Measurements from ENCODE around the gene ACRV1. TPM values are rescaled to one million over a fixed set of nuclear protein-coding genes. Genes with fewer than 3 reads are reported as not detected.

The ACRV1 gene
- total RNA-seq, 1 experiment from 2014 or later, result 0.26 TPM

DNA sequence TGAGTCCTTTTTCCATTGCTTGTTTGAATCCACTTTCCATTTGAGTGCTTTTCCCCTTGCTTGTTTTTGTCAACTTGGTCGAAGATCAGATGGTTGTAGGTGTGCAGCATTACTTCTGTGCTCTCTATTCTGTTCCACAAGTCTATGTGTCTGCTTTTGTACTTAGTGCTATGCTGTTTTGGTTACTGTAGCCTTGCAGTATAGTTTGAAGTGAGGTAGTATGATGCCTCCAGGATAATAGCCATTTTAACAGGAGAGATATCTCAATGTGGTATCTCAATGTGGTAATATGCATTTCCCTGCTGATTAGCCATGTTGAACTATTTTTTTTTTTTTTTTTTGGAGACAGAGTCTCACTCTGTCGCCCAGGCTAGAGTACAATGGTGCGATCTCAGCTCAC is 16.7 kb downstream of the ACRV1 start:
- POLR2A ChIA-PET, result no interaction called here
- BruUV-seq (replicated peaks), result no TSS peak
- H3K36me3 ChIP-seq (ENCODE audit: control insufficient read depth, insufficient read depth, low read length), result no peaks in the 10 kb centered on the region
- H3K9me3 ChIP-seq (ENCODE audit: control insufficient read depth, insufficient read depth, low read depth, low read length), result no peaks in the 10 kb centered on the region
- no peak for ATAC-seq
- in situ Hi-C loops (cut with HindIII; ENCODE audit: low pct_unique_long_range_greater_than_20kb, low sequenced_read_pairs), result no loop called here
- intact Hi-C loops (cut with micrococcal nuclease; ENCODE audit: unreplicated experiment), result no loop called here
- CTCF ChIA-PET, result no interaction called here
- no peak for DNase-seq (ENCODE audit: low read depth, low spot score)
- H3K27me3 ChIP-seq (ENCODE audit: control insufficient read depth, insufficient read depth, low read length), result no peaks in the 10 kb centered on the region
- no peaks in the 10 kb centered on the region for H3K4me1 ChIP-seq (ENCODE audit: control insufficient read depth, insufficient read depth, low read length)
- no peak overlapping the region for H3K27ac ChIP-seq (ENCODE audit: low read length)
- no peak for TF ChIP-seq TCF7L2 (IDR thresholded peaks at IDR 0.05; ENCODE audit: low read depth, low read length)
- TF ChIP-seq, protein P1, sequence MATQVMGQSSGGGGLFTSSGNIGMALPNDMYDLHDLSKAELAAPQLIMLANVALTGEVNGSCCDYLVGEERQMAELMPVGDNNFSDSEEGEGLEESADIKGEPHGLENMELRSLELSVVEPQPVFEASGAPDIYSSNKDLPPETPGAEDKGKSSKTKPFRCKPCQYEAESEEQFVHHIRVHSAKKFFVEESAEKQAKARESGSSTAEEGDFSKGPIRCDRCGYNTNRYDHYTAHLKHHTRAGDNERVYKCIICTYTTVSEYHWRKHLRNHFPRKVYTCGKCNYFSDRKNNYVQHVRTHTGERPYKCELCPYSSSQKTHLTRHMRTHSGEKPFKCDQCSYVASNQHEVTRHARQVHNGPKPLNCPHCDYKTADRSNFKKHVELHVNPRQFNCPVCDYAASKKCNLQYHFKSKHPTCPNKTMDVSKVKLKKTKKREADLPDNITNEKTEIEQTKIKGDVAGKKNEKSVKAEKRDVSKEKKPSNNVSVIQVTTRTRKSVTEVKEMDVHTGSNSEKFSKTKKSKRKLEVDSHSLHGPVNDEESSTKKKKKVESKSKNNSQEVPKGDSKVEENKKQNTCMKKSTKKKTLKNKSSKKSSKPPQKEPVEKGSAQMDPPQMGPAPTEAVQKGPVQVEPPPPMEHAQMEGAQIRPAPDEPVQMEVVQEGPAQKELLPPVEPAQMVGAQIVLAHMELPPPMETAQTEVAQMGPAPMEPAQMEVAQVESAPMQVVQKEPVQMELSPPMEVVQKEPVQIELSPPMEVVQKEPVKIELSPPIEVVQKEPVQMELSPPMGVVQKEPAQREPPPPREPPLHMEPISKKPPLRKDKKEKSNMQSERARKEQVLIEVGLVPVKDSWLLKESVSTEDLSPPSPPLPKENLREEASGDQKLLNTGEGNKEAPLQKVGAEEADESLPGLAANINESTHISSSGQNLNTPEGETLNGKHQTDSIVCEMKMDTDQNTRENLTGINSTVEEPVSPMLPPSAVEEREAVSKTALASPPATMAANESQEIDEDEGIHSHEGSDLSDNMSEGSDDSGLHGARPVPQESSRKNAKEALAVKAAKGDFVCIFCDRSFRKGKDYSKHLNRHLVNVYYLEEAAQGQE (IDR thresholded peaks at IDR 0.05; ENCODE audit: insufficient read depth in 1 of 2, low read depth in 2 of 2, low read length in 1 of 2), result no peak
- TF ChIP-seq SIN3A (IDR thresholded peaks at IDR 0.05; ENCODE audit: borderline replicate concordance, insufficient read depth, low read depth, low read length), result no peak
- TF ChIP-seq POLR2AphosphoS5 (IDR thresholded peaks at IDR 0.05; ENCODE audit: low read depth, low read length), result no peak
- TF ChIP-seq, protein P2, sequence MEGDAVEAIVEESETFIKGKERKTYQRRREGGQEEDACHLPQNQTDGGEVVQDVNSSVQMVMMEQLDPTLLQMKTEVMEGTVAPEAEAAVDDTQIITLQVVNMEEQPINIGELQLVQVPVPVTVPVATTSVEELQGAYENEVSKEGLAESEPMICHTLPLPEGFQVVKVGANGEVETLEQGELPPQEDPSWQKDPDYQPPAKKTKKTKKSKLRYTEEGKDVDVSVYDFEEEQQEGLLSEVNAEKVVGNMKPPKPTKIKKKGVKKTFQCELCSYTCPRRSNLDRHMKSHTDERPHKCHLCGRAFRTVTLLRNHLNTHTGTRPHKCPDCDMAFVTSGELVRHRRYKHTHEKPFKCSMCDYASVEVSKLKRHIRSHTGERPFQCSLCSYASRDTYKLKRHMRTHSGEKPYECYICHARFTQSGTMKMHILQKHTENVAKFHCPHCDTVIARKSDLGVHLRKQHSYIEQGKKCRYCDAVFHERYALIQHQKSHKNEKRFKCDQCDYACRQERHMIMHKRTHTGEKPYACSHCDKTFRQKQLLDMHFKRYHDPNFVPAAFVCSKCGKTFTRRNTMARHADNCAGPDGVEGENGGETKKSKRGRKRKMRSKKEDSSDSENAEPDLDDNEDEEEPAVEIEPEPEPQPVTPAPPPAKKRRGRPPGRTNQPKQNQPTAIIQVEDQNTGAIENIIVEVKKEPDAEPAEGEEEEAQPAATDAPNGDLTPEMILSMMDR (IDR thresholded peaks at IDR 0.05), result no peak
- H3K4me3 ChIP-seq (ENCODE audit: low read depth in 2 of 2, low read length in 2 of 2), result no peak overlapping the region

DNA sequence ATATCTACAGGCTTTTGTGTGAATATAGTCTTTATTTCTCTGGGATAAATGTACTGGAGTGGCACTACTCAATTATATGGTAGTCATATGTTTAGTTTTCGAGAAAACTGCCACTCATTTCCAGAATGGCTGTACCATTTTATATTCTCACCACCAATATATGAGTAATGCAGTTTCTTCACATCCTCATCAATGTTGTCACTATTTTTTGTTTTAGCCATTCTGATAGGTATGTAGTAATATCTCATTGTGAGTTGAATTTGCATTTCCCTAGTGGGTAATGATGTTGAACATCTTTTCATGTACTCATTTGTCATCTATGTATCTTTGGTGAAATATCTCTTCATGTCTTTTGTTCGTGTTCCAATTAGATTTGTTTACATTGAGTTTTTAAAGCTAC is 18.0 kb downstream of the ACRV1 start:
- POLR2A ChIA-PET, result no interaction called here
- CTCF ChIA-PET, result no interaction called here
- Histone ChIP-seq H3K27ac (ENCODE audit: low read length) (no peak overlapping the region), H3K36me3 (ENCODE audit: control insufficient read depth, insufficient read depth, low read length) (no peaks in the 10 kb centered on the region), H3K4me1 (ENCODE audit: control insufficient read depth, insufficient read depth, low read length) (no peaks in the 10 kb centered on the region), H3K4me3 (ENCODE audit: low read depth in 2 of 2, low read length in 2 of 2) (no peak overlapping the region), H3K9me3 (ENCODE audit: control insufficient read depth, insufficient read depth, low read depth, low read length) (no peaks in the 10 kb centered on the region), H3K27me3 (ENCODE audit: control insufficient read depth, insufficient read depth, low read length) (no peaks in the 10 kb centered on the region)
- no peak for ATAC-seq
- DNase-seq (ENCODE audit: low read depth, low spot score), result no peak
- in situ Hi-C loops (cut with HindIII; ENCODE audit: low pct_unique_long_range_greater_than_20kb, low sequenced_read_pairs), result no loop called here
- intact Hi-C loops (cut with micrococcal nuclease; ENCODE audit: unreplicated experiment), result no loop called here
- no peak for TF ChIP-seq POLR2AphosphoS5 (IDR thresholded peaks at IDR 0.05; ENCODE audit: low read depth, low read length)
- TF ChIP-seq SIN3A (IDR thresholded peaks at IDR 0.05; ENCODE audit: borderline replicate concordance, insufficient read depth, low read depth, low read length), result no peak
- TF ChIP-seq, protein P1 (IDR thresholded peaks at IDR 0.05; ENCODE audit: insufficient read depth in 1 of 2, low read depth in 2 of 2, low read length in 1 of 2), result no peak
- no TSS peak for BruUV-seq (replicated peaks)
